ENCODE measurements around the gene MIA.

- TF ChIP-seq CTCF (IDR thresholded peaks at IDR 0.05) (no peak), POLR2A (IDR thresholded peaks at IDR 0.05) (no peak)
Observed at GRCh38 chr19:40737102-40737644, 38.1 kb upstream of the MIA start.
